ACC112 (cell line): ENCODE measurements around the gene EYA4.

Experiments used
- H2AFZ ChIP-seq: fragments of 200-600 bp; sonication (generic); one replicate; pipeline ENCODE4 v1.6.0; 2017; ENCODE audit warnings: antibody characterized with exemption, low read length; ENCODE audit not compliant: unreplicated experiment
- H3K27ac ChIP-seq: fragments of 200-600 bp; sonication (generic); 2 replicates; pipeline ENCODE4 v1.5.1; 2014; ENCODE audit warnings: low read depth, mild to moderate bottlenecking, antibody characterized with exemption, low read length, moderate library complexity
- H3K27me3 ChIP-seq: fragments of 200-600 bp; sonication (generic); 2 replicates; pipeline ENCODE4 v1.6.1; 2014; ENCODE audit warnings: mild to moderate bottlenecking, antibody characterized with exemption, low read length, moderate library complexity, mixed read lengths; ENCODE audit not compliant: insufficient read depth
- H3K36me3 ChIP-seq: fragments of 200-600 bp; sonication (generic); 2 replicates; pipeline ENCODE4 v1.6.1; 2016; ENCODE audit warnings: mild to moderate bottlenecking, antibody characterized with exemption, low read length, moderate library complexity, mixed read lengths; ENCODE audit not compliant: insufficient read depth
- H3K4me1 ChIP-seq: fragments of 200-600 bp; sonication (generic); one replicate; pipeline ENCODE4 v1.6.1; 2016; ENCODE audit warnings: low read length, mixed read lengths; ENCODE audit not compliant: insufficient read depth, unreplicated experiment, control insufficient read depth
- H3K4me3 ChIP-seq: fragments of 200-600 bp; sonication (generic); 2 replicates; pipeline ENCODE4 v1.5.1; 2014; ENCODE audit warnings: mild to moderate bottlenecking, low read depth, low read length
- H3K79me2 ChIP-seq: fragments of 200-600 bp; sonication (generic); one replicate; pipeline ENCODE4 v1.6.0; 2016; ENCODE audit warnings: low read length; ENCODE audit not compliant: control insufficient read depth, unreplicated experiment, insufficient read depth

EYA4 gene

GRCh38 chr6:133555685-133556084 lies 314.5 kb downstream of the EYA4 start:
- Histone ChIP-seq H3K27me3 (no peaks in the 10 kb centered on the region), H3K36me3 (no peaks in the 10 kb centered on the region), H2AFZ (no peak overlapping the region), H3K4me1 (peaks cover 17% of the 10 kb centered on the region), H3K27ac (no peak overlapping the region), H3K79me2 (no peaks in the 10 kb centered on the region), H3K4me3 (no peak overlapping the region)

- Histone ChIP-seq H3K27me3 (no peaks in the 10 kb centered on the region), H3K27ac (no peak overlapping the region), H3K36me3 (no peaks in the 10 kb centered on the region), H3K4me1 (no peaks in the 10 kb centered on the region), H3K79me2 (no peaks in the 10 kb centered on the region), H3K4me3 (no peak overlapping the region), H2AFZ (no peak overlapping the region)
These were observed 318.8 kb downstream of the EYA4 start for GRCh38 chr6:133559926-133560325.

- Histone ChIP-seq H3K27ac (peak overlapping the region; percentile 47; the same call in 1 of the 2 replicates), H3K36me3 (no peaks in the 10 kb centered on the region), H3K4me3 (no peak overlapping the region; the same call in 1 of the 2 replicates), H3K79me2 (no peaks in the 10 kb centered on the region), H3K27me3 (no peaks in the 10 kb centered on the region), H2AFZ (peak overlapping the region; percentile 95), H3K4me1 (peaks cover 29% of the 10 kb centered on the region)
These were observed 326.5 kb downstream of the EYA4 start for GRCh38 chr6:133567636-133568035.

- Histone ChIP-seq H3K27ac (peak overlapping the region; percentile 99), H3K36me3 (no peaks in the 10 kb centered on the region), H3K79me2 (no peaks in the 10 kb centered on the region), H3K4me3 (peak overlapping the region; percentile 70), H2AFZ (peak overlapping the region; percentile 95), H3K27me3 (no peaks in the 10 kb centered on the region), H3K4me1 (peaks cover 34% of the 10 kb centered on the region)
These were observed 328.1 kb downstream of the EYA4 start for GRCh38 chr6:133568970-133569889.

- Histone ChIP-seq H3K79me2 (no peaks in the 10 kb centered on the region), H3K4me3 (no peak overlapping the region), H3K36me3 (no peaks in the 10 kb centered on the region), H2AFZ (peak overlapping the region; percentile 15), H3K27me3 (no peaks in the 10 kb centered on the region), H3K27ac (no peak overlapping the region), H3K4me1 (peaks cover 35% of the 10 kb centered on the region)
These were observed 330.5 kb downstream of the EYA4 start for GRCh38 chr6:133571681-133572080.

GRCh38 chr6:133577851-133578250 lies 336.7 kb downstream of the EYA4 start:
- H2AFZ ChIP-seq = no peak overlapping the region
- H3K27ac ChIP-seq = no peak overlapping the region

More at GRCh38 chr6:133577851-133578250, 336.7 kb downstream of the EYA4 start:
- Histone ChIP-seq H3K36me3 (no peaks in the 10 kb centered on the region), H3K27me3 (no peaks in the 10 kb centered on the region), H3K79me2 (no peaks in the 10 kb centered on the region), H3K4me3 (no peak overlapping the region), H3K4me1 (peaks cover 6% of the 10 kb centered on the region)
